Measurements from ENCODE around the gene GPBAR1. TPM values are rescaled to one million over a fixed set of nuclear protein-coding genes. Genes with fewer than 3 reads are reported as not detected.

Gene GPBAR1
- polyA plus RNA-seq, 1 of the 3 experiments (the other 2 are of a cell fraction): 0.13 TPM

DNA sequence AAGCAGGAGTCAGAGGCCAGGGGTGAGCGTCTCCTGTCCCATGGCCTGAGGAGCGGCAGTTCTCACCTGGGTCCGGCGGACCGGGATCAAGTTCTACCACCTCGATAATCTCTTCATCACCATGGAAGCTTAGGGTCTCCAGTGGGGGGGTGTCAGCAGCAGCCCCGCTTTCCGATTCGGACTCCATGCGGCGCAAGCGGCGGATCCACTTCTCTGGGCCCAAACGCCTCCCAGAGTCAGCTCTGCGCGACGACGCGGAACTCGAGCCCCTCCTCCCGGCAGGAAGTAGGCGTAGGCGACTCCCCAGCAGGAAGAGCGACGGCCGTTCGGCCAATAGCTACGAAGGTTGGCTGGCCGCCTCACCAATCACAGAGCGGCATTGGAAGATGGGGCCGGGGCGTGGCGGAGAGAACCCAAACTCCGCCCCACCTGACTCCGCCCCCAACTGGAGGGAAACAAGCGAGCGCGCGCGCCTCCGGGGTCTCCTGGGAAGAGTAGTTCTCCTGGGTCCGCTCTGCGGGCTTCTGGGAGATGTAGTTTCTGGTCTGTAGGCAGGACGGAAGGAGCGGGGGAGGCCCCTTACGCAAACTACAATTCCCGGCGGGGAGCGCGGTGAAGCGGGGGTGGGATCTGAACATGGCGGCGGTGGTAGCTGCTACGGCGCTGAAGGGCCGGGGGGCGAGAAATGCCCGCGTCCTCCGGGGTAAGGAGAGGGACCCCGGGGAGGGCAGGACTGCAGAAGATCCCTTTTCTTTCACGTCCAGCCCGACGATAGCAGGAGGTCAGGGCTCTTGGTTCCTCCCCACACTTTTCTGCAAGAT lies 9.3 kb downstream of the GPBAR1 start, which contains the start of the genes AAMP and PNKD:
Gene AAMP (minus strand): TSS at position 238 of the 821 bp plus-strand sequence. CDS start 51 bp downstream, at position 187.
Gene PNKD (plus strand): TSS at position 620 of the 821 bp plus-strand sequence. CDS start 17 bp downstream, at position 637.
- Histone ChIP-seq H3K9ac (peak within 1 kb of the TSS; percentile 86), H3K27ac (ENCODE audit: low read depth in 2 of 2, low read length in 1 of 2) (peak within 1 kb of the TSS; percentile 86 to 88; a peak in 3 of 4 replicates), H3K79me2 (ENCODE audit: insufficient read depth) (peaks cover 51% of the 10 kb centered on the region), H3K27me3 (ENCODE audit: insufficient read depth) (no peaks in the 10 kb centered on the region), H2AFZ (ENCODE audit: low read depth) (peak within 1 kb of the TSS; percentile 73; the same call in 1 of the 2 replicates), H4K20me1 (ENCODE audit: insufficient read depth) (peaks cover 6% of the 10 kb centered on the region; the same call in 1 of the 2 replicates), H3K4me1 (ENCODE audit: control insufficient read depth in 1 of 2, insufficient read depth in 2 of 2, low read depth in 1 of 2, low read length in 1 of 2) (peaks cover 14 to 19% of the 10 kb centered on the region in 2 experiments; a peak in 1 of 4 replicates), H3K9me3 (no peaks in the 10 kb centered on the region), H3K9me2 (no peaks in the 10 kb centered on the region), H3K36me3 (replicated peaks in 1 of 2; ENCODE audit: control insufficient read depth in 1 of 2, insufficient read depth in 2 of 2, low read length in 1 of 2) (peaks cover 28 to 40% of the 10 kb centered on the region in 2 experiments), H3K4me3 (ENCODE audit: low read depth in 2 of 2, low read length in 1 of 2) (peak within 1 kb of the TSS; percentile 85 to 98), H3K4me2 (peak within 1 kb of the TSS; percentile 100), H3F3A (replicated peaks; ENCODE audit: insufficient read depth) (no peaks in the 10 kb centered on the region)
- peak; percentile 99 for DNase-seq
- ChIA-PET POLR2A (interaction anchor here (0.7 to 1.3 kb wide), 3 partner anchors 8 to 126 kb away, joined by 3 to 4 read pairs (median 3); partner anchors contain the start of gene GPBAR1), CTCF (interaction anchor here (1.0 to 5.7 kb wide), 8 partner anchors 15 to 131 kb away, joined by 3 to 47 read pairs (median 4); partner anchors contain the start of gene CATIP)
- WGBS (ENCODE audit: low lambda C conversion rate): 1% methylated on average over 16 of the region's 64 CpGs
- peak; percentile 95 for TF ChIP-seq YY1 (IDR thresholded peaks at IDR 0.05; ENCODE audit: low read depth)
- TF ChIP-seq GABPA (IDR thresholded peaks at IDR 0.05; ENCODE audit: low read depth): peak; percentile 82
- TF ChIP-seq RAD21 (IDR thresholded peaks at IDR 0.05; ENCODE audit: low read length): peak; percentile 29
- TF ChIP-seq, protein P1, sequence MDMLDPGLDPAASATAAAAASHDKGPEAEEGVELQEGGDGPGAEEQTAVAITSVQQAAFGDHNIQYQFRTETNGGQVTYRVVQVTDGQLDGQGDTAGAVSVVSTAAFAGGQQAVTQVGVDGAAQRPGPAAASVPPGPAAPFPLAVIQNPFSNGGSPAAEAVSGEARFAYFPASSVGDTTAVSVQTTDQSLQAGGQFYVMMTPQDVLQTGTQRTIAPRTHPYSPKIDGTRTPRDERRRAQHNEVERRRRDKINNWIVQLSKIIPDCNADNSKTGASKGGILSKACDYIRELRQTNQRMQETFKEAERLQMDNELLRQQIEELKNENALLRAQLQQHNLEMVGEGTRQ (IDR thresholded peaks at IDR 0.05; ENCODE audit: borderline replicate concordance, low read depth, low read length): peak; percentile 34; the same call in 1 of the 2 replicates
- no peak for TF ChIP-seq RCOR1 (IDR thresholded peaks at IDR 0.05; ENCODE audit: low read length)
- TF ChIP-seq ELF1 (IDR thresholded peaks at IDR 0.05): peak; percentile 71
- TF ChIP-seq FOXJ3 (CRISPR knock-in tag; IDR thresholded peaks at IDR 0.05): no peak
- no peak for TF ChIP-seq EP300 (IDR thresholded peaks at IDR 0.05; ENCODE audit: borderline replicate concordance in 1 of 2, low read depth in 1 of 2, low read length in 1 of 2)
- TF ChIP-seq SMC3 (IDR thresholded peaks at IDR 0.05; ENCODE audit: low read depth, low read length): 0 out of 2 replicates have a peak, but pooled peaks have one; percentile 5
- TF ChIP-seq, protein P2, sequence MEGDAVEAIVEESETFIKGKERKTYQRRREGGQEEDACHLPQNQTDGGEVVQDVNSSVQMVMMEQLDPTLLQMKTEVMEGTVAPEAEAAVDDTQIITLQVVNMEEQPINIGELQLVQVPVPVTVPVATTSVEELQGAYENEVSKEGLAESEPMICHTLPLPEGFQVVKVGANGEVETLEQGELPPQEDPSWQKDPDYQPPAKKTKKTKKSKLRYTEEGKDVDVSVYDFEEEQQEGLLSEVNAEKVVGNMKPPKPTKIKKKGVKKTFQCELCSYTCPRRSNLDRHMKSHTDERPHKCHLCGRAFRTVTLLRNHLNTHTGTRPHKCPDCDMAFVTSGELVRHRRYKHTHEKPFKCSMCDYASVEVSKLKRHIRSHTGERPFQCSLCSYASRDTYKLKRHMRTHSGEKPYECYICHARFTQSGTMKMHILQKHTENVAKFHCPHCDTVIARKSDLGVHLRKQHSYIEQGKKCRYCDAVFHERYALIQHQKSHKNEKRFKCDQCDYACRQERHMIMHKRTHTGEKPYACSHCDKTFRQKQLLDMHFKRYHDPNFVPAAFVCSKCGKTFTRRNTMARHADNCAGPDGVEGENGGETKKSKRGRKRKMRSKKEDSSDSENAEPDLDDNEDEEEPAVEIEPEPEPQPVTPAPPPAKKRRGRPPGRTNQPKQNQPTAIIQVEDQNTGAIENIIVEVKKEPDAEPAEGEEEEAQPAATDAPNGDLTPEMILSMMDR (IDR thresholded peaks at IDR 0.05): 0 out of 2 replicates have a peak, but pooled peaks have one; percentile 8
- peak; percentile 75; the same call in 1 of the 2 replicates for TF ChIP-seq MXI1 (IDR thresholded peaks at IDR 0.05; ENCODE audit: low read depth, low read length)
- TF ChIP-seq NRF1 (IDR thresholded peaks at IDR 0.05; ENCODE audit: low read depth, low read length): peak; percentile 61
- TF ChIP-seq, protein P3, sequence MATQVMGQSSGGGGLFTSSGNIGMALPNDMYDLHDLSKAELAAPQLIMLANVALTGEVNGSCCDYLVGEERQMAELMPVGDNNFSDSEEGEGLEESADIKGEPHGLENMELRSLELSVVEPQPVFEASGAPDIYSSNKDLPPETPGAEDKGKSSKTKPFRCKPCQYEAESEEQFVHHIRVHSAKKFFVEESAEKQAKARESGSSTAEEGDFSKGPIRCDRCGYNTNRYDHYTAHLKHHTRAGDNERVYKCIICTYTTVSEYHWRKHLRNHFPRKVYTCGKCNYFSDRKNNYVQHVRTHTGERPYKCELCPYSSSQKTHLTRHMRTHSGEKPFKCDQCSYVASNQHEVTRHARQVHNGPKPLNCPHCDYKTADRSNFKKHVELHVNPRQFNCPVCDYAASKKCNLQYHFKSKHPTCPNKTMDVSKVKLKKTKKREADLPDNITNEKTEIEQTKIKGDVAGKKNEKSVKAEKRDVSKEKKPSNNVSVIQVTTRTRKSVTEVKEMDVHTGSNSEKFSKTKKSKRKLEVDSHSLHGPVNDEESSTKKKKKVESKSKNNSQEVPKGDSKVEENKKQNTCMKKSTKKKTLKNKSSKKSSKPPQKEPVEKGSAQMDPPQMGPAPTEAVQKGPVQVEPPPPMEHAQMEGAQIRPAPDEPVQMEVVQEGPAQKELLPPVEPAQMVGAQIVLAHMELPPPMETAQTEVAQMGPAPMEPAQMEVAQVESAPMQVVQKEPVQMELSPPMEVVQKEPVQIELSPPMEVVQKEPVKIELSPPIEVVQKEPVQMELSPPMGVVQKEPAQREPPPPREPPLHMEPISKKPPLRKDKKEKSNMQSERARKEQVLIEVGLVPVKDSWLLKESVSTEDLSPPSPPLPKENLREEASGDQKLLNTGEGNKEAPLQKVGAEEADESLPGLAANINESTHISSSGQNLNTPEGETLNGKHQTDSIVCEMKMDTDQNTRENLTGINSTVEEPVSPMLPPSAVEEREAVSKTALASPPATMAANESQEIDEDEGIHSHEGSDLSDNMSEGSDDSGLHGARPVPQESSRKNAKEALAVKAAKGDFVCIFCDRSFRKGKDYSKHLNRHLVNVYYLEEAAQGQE (IDR thresholded peaks at IDR 0.05; ENCODE audit: low read depth, low read length): peak; percentile 26; the same call in 1 of the 2 replicates
- peak; percentile 13; the same call in 1 of the 2 replicates for TF ChIP-seq NFIC (IDR thresholded peaks at IDR 0.05; ENCODE audit: borderline replicate concordance)
- TF ChIP-seq, protein P4, sequence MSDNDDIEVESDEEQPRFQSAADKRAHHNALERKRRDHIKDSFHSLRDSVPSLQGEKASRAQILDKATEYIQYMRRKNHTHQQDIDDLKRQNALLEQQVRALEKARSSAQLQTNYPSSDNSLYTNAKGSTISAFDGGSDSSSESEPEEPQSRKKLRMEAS (IDR thresholded peaks at IDR 0.05; ENCODE audit: low read depth): peak; percentile 57
- peak; percentile 74 for TF ChIP-seq POLR2AphosphoS5 (IDR thresholded peaks at IDR 0.05; ENCODE audit: low read depth, low read length)
- no peak for TF ChIP-seq FOSL2 (IDR thresholded peaks at IDR 0.05; ENCODE audit: borderline replicate concordance, low read depth)
- TF ChIP-seq SIN3A (IDR thresholded peaks at IDR 0.05; ENCODE audit: borderline replicate concordance, low read depth, low read length): peak; percentile 49; the same call in 1 of the 2 replicates
- peak; percentile 74 for TF ChIP-seq TAF1 (IDR thresholded peaks at IDR 0.05; ENCODE audit: borderline replicate concordance, low read depth, low read length)
- TF ChIP-seq, protein P5, sequence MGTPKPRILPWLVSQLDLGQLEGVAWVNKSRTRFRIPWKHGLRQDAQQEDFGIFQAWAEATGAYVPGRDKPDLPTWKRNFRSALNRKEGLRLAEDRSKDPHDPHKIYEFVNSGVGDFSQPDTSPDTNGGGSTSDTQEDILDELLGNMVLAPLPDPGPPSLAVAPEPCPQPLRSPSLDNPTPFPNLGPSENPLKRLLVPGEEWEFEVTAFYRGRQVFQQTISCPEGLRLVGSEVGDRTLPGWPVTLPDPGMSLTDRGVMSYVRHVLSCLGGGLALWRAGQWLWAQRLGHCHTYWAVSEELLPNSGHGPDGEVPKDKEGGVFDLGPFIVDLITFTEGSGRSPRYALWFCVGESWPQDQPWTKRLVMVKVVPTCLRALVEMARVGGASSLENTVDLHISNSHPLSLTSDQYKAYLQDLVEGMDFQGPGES (IDR thresholded peaks at IDR 0.05; ENCODE audit: low read depth, low read length): peak; percentile 85
- no peak for TF ChIP-seq RXRA (IDR thresholded peaks at IDR 0.05; ENCODE audit: borderline replicate concordance, low read depth)
- TF ChIP-seq TCF12 (IDR thresholded peaks at IDR 0.05): no peak
- peak; percentile 87 for TF ChIP-seq CHD2 (IDR thresholded peaks at IDR 0.05; ENCODE audit: low read length, partially characterized antibody)

Data from SK-N-SH (cell line).